NCI-H1930 (cell line): ENCODE results near the gene SGK1.
"Not testable (repeated sequence)": the region's sequence is repeated elsewhere in the genome, so short reads cannot be mapped to it uniquely, and the experiment has no call there.

Source experiments
- DNase-seq, 2 experiments: peaks; one replicate each; lab custom pipeline; 2025; lab: John Stamatoyannopoulos, UW

SGK1 gene

DNA sequence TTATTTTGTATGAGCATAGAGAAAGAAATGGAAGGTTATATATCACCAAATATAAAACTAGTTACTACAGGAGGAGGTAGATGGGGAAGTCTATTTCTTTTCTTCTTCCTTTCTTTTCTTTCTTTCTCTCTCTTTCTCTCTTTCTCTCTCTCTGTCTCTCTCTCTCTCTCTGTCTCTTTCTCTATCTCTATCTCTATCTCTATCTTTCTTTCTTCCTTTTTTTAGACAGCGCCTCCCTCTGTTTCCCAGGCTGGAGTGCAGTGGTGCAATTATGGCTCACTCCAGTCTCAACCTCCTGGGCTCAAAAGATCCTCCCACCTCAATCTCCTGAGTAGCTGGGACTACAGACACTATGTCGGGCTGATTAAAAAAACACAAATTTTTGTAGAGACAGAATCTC is 10.2 kb upstream of the SGK1 start:
- no peak for DNase-seq

DNA sequence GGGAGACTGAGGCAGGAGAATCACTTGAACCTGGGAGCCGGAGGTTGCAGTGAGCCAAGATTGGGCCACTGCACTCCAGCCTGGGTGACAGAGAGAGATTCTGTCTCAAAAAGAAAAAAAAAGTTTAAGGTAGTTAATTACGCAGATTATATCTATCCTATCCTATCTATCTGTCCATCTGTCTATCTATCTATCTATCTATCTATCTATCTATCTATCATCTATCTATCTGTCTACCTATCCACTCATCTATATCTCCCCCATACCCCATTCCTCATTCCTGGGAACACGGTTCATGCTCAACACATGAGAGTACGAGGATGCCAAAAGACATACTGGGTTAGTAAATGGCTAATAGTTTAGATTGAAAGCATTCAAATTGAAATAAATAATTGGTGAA is 8.3 kb upstream of the SGK1 start:
- DNase-seq, result not testable (repeated sequence)

DNA sequence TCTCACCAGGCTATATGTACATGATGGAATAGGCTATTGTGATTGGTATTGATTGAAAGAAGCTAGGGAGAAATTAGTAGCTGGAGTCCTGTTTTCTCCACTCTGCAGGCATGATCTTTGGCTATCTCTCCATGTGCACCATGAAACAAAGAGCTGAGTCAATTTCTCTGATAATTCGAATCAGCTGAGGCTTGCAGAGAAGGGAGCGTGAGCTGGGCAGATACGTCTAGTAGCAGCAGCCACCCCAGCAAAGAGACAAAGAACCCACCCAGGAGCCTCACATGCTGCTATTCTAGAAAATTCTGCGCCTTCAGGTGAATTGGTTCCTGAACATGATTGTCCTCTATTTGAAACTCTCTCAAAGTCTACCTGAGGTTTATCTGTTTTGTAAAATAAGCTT is 6.9 kb upstream of the SGK1 start:
- no peak for DNase-seq

DNA sequence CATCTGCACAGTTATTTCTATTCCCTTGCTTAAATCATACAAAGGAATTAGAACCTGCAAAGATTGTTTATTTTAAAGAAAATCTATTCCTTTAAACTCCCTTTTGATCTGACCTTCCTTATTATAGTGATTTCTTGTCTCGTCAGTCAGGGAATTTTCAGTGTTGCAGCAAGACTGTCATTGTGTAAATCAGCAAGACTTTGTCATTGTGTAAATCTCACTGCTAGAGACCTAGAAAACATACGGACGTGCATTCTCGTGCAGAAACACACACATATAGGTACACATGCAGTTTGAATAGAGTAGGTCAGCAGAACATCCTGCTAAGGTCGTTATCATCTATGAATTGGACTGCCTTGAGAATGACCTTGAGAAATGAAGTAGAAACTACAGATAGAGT is 6.2 kb upstream of the SGK1 start:
- no peak for DNase-seq

DNA sequence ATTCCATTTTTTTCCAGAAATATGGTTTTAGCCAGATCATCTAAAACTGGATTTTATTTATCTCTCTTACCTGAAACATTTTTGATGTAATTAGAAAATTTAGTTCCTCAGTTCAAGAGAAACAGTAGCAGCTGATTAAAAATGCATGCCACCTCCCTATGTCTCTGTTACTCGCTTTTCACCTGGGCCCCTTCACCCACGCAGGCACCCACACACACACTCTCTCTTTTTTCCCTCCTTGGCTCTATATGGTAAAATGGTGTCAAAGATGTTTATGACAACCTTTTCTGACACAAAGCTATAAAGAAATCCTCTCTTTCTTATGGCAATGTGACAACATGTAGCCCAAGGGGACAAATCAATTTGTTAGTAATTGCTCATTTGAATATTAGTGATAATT is 5.8 kb upstream of the SGK1 start:
- DNase-seq, result no peak

DNA sequence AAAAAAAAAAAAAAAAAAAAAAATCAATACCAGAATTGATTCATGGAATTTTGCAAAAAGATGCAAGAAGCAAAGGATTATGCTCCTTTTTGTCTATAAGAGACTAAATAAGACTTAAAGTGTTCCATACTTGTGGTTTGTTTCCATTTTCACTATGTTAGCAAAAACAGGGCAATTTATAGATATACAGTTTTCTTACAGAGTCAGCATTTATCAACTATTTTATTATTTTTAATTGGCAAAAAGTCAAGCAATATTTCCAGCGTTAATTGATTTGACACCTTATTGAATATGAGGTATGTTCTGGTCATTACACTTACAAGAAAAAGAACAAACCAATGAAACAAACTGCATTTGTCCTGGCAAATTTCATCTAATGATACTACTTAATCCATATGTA is 5.4 kb upstream of the SGK1 start:
- no peak for DNase-seq

DNA sequence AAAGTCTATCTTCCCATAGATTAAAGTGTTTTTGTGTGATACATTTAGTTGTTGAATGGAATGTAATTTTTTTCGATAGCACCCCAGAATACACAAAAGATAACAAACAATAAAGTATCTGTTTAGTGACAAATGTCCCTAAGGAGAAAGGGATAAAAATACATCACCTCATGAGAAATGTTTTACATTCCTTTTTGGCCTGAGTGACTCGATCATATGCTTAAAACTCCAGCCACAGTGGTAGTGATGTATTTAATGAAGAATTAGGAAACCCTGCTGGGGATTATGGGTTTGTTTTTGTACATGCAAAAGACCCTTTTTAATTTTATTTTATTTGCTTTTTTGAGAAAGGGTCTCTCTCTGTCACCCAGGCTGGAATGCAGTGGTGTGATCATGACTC is 4.3 kb upstream of the SGK1 start:
- DNase-seq, result no peak

DNA sequence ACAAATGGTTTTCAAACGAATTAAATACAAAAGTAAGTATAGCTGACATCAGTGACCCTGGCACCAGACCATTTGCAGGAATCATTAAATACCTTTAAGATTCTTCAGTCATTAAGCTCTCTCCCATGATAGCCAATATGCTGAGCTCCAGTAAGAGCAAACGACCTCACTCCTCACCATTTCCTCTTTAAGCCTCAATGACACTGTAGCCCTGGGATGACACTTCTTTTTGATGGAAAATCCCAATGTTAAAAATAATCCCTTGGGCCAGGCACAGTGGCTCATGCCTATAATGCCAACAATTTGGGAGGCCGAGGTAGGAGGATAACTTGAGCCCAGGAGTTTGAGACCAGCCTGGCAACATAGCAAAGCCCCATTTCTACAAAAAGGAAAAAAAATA is 3.3 kb upstream of the SGK1 start:
- no peak for DNase-seq

DNA sequence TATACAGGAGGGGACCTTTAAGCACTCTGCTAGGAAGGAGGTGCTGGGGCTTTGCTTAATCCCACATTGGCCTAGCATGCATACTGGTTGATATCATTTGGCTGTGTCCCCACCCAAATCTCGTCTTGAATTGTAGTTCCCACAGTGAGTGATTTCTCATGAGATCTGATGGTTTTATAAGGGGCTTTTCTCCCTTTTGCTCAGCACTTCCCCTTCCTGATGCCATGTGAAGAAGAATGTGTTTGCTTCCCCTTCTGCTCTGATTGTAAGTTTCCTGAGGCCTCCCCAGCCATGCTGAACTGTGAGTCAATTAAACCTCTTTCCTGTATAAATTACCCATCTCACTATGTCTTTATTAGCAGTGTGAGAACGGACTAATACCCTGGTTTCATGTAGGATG is 1.8 kb upstream of the SGK1 start:
- not testable (repeated sequence) for DNase-seq

DNA sequence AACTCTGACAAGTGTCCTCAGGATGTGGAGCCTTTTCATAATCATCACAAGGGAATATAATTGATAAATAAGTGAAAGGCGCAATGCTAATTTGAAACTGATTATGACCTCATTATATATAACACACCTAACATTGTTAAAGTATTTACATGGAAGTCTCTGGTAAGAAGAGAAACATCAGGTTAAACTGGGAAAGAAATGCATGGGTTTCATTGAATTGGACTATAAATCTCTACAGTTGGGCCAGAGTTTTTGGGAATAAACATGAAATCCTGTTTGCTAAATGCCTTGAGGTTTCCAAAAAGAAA is 1.0 kb upstream of the SGK1 start:
- no peak for DNase-seq

DNA sequence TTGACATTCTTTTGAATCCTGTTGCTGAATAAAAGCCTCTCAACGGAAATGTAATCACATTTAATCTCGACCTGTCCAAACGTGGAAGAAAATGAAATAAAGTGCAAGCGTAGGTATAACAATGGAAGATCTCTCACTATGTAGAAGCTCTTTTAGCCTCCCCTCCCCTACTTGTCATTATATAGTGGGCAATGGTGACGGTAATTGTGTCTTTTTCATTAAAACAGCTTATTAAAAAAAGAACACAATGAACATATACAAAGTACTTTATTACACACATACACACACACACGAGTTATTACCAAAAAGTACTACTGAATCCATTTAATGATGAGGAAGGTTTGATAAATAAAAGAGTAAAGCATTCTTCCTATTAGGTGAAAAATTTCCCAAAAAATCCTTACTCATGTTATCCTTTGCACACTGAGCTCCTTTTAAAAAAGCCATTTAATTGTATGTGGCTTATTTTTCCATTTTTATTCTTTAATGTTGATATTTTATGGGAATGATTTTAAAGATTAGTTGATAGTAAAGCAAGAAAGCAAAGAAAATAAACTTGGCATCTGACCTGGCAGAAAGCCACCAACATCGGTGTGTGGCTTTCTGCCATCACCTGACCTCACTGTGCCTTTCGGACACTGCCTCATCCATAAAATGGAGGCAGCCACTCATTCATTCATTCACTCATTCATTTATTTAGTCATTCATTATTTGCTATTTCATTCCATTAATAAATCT is 493 bp upstream of the SGK1 start:
- DNase-seq, result no peak

DNA sequence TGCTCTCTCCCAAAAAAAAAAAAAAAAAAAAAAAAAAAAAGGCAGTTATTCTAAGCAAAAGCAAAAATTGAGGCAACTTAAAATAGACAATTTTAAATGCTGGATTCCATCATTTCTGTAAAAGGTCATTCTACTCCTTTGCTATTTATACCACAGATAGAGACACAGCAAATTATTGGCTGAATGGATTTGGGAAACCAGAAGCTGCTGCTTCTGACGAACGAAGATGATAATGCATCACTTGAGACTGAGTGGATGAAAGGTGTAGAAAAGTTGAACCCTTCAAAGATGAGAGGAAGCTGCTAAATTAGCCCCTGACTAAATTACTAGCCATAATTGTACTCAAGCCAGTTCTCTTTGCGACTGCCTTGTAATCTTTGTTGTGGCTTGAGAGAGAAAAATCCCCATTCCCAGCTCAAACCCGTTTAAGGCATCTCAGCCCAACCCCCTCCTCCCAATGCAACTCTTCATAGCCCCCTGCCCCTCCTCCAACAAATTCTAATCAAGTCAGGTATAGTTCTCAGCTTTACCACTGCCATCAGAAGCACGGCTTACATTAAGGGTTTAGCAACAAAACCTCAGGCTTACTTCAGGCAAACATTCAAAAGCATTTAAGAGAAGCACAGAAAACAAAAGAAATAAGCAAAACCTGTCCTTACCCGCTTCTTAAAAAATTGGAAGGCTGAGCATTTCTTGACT is 1.0 kb downstream of the SGK1 start:
- no peak for DNase-seq

DNA sequence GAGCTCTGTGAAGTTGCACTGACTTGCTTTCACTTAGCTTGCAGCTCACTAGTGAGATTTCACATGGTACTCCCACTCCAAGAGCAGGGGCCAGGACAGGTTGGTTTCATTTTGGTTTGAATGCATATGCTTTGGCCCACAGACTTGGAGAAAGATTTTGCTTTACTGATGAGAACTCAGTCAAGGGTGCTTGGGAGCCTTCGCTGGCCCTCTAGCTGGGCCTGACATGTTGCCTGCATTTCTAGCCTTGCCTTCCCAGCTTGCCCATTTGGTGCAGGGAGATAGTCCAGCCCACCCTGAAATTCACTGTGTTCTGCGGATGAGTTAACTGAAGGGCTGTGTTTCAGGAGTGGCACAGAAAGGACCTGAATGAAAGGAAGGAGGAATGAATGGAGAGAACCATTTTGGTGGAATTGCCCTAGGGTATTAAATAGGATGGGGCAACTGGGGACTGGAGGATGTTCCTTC is 1.9 kb downstream of the SGK1 start:
- DNase-seq, result no peak

DNA sequence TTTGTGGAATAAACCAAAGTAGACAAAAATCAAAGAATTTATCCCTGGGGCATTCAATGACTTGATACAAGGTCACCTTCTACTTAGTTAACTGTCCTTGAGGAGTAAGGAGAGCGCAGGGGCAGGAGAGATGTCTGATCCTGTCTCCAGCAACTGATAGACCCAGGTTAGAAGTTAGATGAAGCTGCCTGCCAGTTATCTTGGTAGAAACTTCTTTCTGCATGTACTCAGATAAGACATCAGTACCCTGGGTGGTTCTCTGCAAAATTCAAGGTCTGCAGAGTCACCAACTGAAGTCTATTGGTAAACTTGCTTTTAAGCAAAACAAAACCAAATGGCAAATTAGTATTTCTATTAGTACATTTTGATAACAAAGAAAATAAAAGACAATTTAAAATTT is 2.7 kb downstream of the SGK1 start:
- no peak for DNase-seq

DNA sequence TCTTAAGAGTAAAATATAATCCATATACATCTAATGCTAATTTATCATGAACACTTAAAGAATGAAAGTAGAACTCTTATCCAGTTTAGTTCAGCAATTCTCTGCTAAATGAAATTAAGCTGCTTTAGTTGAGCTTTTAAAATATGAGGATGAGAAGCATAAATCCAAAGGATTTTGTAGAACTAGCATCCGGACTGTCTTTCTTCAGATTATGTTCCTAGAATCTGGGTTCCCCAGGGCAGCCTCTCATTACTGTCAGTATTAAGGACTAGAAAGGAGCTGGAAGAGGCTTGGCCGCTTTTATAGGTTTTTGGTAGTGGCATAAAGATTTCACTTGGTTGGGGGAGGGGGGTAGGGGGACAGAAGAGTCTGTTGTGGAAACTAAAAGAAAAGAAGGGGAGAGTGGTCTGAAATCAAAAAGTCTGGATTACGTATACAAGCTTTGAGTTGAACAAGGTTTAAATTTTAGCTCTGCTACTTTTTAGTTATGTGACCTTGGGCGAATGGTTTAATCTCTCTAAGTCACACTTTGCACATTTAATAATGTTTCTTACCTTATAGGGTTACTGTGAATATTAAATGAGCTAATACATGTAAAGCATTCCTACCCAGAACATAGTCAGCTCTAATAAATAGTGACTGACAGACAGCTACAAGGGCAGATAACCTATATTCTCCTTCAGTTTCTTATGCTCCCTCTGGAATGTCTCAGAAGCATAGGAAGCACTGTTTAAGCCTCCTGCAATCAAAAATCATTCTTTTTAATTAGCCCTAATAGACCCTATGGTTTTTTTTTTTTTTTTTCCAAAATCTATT is 3.7 kb downstream of the SGK1 start:
- DNase-seq, result no peak

DNA sequence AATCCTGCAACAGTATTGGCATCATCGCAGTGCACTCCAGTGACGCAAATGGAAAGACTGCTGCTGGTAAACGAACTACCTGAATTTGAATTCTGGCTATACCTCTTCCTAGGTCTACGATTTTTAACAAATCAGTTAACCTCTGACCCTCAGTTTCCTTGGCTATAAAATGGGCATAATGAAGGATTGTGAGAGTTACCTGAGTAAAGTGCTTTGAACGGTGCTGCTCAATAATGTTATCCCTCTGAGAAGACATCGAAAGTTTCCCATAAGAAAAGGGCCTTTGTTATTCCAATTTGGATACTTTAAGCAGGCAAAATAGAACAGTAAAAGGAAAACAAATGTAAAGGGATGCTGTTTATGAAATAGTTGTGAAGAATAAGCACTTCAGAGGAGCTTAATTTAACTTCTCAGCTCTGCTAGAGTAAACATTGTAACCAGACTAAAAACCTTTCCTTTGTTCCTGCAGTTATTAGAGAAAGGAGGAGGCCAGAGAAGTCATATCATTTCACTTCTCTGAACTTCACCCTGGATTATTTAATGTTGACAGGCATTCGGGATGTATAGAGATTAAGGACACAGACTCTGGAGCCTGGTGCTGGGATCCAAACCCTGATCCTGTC is 5.8 kb downstream of the SGK1 start:
- no peak for DNase-seq

DNA sequence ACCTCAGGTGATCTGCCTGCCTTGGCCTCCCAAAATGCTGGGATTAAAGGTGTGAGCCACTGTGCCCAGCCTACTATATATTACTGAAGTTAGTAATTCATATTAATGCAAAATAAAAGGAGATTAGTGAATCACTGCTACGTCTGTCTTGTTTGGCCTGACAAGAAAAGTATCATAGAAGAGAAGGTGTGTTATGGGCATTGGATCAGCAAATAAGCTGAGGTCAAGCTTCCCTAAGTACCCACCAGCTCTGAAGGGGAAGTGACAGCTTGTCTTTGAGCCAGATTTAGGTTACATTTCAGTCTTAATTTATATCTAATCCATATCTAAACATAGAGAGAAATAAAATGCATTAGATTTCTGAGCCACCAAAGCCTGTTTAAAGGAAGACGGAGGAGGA is 7.1 kb downstream of the SGK1 start:
- DNase-seq, result no peak

DNA sequence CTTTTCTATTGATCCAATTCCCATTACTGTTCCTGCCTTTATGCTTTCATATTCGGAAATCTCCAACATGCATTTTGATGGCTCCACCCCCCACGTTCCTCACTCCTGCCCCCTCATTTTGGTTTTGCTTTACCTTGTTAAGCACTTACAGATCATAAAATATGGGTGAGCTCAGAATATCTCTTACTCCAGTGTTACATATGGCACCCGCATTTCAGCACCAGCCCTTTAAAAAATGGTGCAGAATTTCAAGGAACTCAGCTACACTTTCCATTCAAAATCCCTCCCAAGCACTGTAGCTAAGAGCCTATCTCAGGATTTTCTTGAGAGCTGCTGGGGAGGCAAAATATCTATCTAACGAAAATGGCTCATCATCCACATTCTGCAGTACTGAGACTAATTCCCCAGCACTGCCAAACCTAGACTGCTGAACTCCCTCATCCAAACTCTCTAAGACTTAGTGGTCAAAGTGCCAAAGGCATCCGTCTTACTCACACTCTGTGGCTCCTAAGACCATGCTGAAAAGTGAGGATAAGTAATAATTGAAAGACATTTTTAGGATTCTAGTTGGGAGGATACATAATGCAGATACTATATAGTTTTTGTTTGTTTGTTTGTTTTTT is 7.8 kb downstream of the SGK1 start:
- no peak for DNase-seq

DNA sequence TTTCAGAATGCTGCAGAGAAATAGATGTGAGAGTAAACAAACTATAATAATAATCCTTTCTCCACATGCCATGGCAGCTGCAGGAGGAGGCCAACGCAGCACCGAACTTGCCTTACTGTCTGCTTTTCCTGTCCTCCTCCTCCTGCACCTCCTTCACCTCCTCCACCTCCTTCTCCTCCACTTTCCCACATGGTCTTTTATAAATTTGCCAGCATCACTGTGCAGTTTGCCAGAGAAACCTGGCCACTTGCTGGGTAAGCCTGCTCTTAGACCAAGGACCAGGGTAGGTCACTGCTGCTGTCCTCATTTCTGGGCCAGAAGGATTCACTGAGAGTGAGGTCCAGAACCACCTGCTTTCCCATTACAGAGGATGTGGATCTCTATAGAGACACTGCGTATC is 8.7 kb downstream of the SGK1 start:
- DNase-seq, result no peak

DNA sequence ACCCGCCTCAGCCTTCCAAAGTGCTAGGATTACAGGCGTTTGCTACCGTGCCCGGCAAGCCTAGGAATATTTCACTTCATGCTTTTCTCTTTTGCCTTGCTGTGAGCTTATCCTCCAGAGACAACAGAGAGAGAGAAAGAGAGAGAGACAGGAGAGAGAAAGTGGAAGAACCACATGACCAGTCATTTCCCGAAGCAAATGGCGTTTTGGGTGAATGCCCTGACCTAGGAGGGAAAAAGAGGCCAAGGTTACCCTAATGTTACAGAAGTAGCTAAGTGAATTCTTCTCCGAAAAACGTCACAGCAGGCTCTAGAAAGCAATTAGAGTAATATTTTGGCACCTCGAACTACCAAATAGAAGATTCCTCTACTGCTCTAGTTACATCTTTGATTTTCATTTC is 9.1 kb downstream of the SGK1 start:
- no peak for DNase-seq

DNA sequence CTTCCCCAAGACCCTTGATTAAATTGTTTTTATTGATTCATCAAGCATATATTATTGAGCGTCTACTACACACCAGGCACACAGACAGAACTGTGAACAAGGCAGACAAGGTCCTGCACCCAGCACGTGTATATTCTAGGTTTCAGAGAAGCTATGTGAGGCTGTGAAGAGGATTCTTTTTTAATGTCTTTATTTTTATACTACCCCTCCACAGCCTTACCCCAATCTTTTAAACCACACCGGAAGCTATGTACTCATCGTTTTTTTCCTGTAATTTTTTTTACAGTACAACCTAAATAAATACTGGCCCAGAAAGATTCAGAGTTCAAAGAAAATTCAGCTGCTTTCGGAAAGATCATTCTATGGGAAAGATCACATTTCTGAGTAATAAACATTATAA is 10.0 kb downstream of the SGK1 start:
- no peak for DNase-seq

DNA sequence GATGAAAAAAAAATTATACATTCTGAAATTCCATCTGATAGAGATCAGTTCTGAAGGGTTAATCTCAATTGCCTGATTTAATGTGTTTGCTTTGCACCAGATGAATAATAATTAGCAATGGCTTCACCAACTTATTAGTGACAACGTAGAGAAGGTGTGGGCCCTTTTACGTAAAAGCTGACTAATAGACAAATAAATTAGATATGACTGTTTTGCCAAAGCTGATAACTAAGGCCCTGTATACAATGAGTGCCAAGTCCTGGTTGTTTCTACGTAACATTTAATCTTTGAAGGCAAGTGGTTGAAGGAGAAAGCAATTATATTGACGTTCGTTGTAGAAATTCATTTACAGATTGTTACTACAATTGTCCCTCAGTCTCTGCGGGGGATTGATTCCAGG is 10.8 kb downstream of the SGK1 start:
- no peak for DNase-seq
